ENCODE results near the gene ANXA2R. TPM values are rescaled to one million over a fixed set of nuclear protein-coding genes. Genes with fewer than 3 reads are reported as not detected.

The ANXA2R gene
- total and polyA plus RNA-seq, 2 of the 13 experiments (the other 11 are each of a cell fraction or from before 2014, with no cell fraction given) = 0.95 to 1.3 TPM

DNA sequence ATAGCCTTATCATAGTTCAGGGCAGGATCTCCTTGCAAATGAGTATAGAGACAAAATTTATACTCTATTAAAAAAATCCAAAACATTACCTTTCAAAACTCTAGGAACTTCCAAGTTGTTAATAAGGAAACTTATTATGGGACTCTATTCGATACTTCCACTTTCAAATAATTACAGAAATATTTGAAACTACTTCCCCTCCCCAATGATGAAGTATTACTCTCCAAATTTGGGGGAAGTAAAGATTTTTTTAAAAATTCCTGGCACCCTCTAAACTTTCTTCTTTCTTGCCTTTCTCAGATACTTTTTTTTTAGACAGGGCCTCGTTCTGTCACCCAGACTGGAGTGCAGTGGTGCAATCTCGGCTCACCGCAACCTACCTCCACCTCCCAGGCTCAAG lies 35.1 kb downstream of the ANXA2R start (continued):
- TF ChIP-seq KIAA2018 (CRISPR knock-in tag; IDR thresholded peaks at IDR 0.05; ENCODE audit: borderline replicate concordance) (no peak), AGO1 (IDR thresholded peaks at IDR 0.05; ENCODE audit: low read depth, low read length, poor library complexity, severe bottlenecking) (no peak)

GRCh38 chr5:43001748-43002147 lies 38.4 kb downstream of the ANXA2R start:
- Histone ChIP-seq H3K4me3 (replicated peaks in 1 of 3; ENCODE audit: insufficient read depth in 1 of 3, low read depth in 2 of 3, low read length in 3 of 3) (no peak overlapping the region), H3K9ac (ENCODE audit: insufficient read depth, low read depth, low read length) (no peak overlapping the region), H3K36me3 (replicated peaks in 1 of 2; ENCODE audit: control insufficient read depth in 1 of 2, insufficient read depth in 2 of 2, low read length in 2 of 2) (no peaks in the 10 kb centered on the region), H3K27ac (ENCODE audit: extremely low read length, insufficient read depth, low read length) (no peak overlapping the region), H3K4me1 (ENCODE audit: insufficient read depth, low read length) (peaks cover 9% of the 10 kb centered on the region), H4K20me1 (ENCODE audit: insufficient read depth, low read length) (no peaks in the 10 kb centered on the region), H3K4me2 (ENCODE audit: low read depth, low read length) (no peak overlapping the region), H3K9me3 (ENCODE audit: low read length) (no peaks in the 10 kb centered on the region), H3K27me3 (ENCODE audit: control insufficient read depth in 1 of 2, insufficient read depth in 2 of 2, low read length in 2 of 2) (no peaks in the 10 kb centered on the region), H2AFZ (ENCODE audit: low read length) (no peak overlapping the region), H3K79me2 (ENCODE audit: insufficient read depth, low read length) (no peaks in the 10 kb centered on the region)
- intact Hi-C loops (cut with micrococcal nuclease; ENCODE audit: unreplicated experiment) = no loop called here
- ChIA-PET CTCF (ENCODE audit: low intra/inter-chr PET ratio, low total read pairs) (no interaction called here), POLR2A (no interaction called here)
- no TSS peak for BruUV-seq (replicated peaks)
- no peak for TF ChIP-seq ZBTB8A (CRISPR knock-in tag; IDR thresholded peaks at IDR 0.05; ENCODE audit: borderline replicate concordance, low read depth)
- peak; percentile 26 to 83; a peak in 2 of 4 replicates for TF ChIP-seq MAFK (conservative IDR thresholded peaks at IDR 0.05 in 1 of 2, IDR thresholded peaks at IDR 0.05 in 1 of 2; ENCODE audit: low read length in 2 of 2)
- no peak for TF ChIP-seq HDAC6 (IDR thresholded peaks at IDR 0.05; ENCODE audit: low read depth, low read length)
- no peak for TF ChIP-seq RAD51 (IDR thresholded peaks at IDR 0.05; ENCODE audit: borderline replicate concordance)
- TF ChIP-seq MAFF (IDR thresholded peaks at IDR 0.05; ENCODE audit: low read depth, low read length) = peak; percentile 63
- TF ChIP-seq ZNF276 (CRISPR knock-in tag; IDR thresholded peaks at IDR 0.05; ENCODE audit: low read depth) = no peak
- no peak for TF ChIP-seq ZSCAN20 (CRISPR knock-in tag; IDR thresholded peaks at IDR 0.05; ENCODE audit: borderline replicate concordance)
- TF ChIP-seq HDAC1 (CRISPR knock-in tag; IDR thresholded peaks at IDR 0.05) = no peak
- in situ Hi-C loops (cut with HindIII; ENCODE audit: extremely low pct_ligation_motif_present, low pct_unique_long_range_greater_than_20kb) = loop anchor here (25.0 kb wide), 1 partner anchor 189 kb away; the partner anchor contains the start of gene SELENOP
- no peak for DNase-seq (ENCODE audit: low spot score)
- no peak for FAIRE-seq
- no peak for ATAC-seq
